Neuron (in vitro differentiated cells): ENCODE data around the gene RNF169.

Experiments
- H2AFZ ChIP-seq: one replicate; pipeline ENCODE4 v1.6.1; 2013; ENCODE audit warnings: low read depth, mild to moderate bottlenecking, inconsistent platforms, low read length, moderate library complexity
- H3K27me3 ChIP-seq: one replicate; pipeline ENCODE4 v1.6.1; 2013; ENCODE audit warnings: low read length; ENCODE audit not compliant: insufficient read depth
- H3K36me3 ChIP-seq: one replicate; pipeline ENCODE4 v1.6.1; 2013; ENCODE audit warnings: low read length; ENCODE audit not compliant: insufficient read depth
- H3K4me1 ChIP-seq: one replicate; pipeline ENCODE4 v1.6.1; 2013; ENCODE audit warnings: low read length; ENCODE audit not compliant: insufficient read depth
- H3K4me3 ChIP-seq: 2 replicates; pipeline ENCODE4 v1.5.1; 2013; ENCODE audit warnings: mild to moderate bottlenecking, low read length, moderate library complexity
- H3K9me3 ChIP-seq: one replicate; pipeline ENCODE4 v1.6.1; 2013; ENCODE audit warnings: low read length

RNF169 gene

DNA sequence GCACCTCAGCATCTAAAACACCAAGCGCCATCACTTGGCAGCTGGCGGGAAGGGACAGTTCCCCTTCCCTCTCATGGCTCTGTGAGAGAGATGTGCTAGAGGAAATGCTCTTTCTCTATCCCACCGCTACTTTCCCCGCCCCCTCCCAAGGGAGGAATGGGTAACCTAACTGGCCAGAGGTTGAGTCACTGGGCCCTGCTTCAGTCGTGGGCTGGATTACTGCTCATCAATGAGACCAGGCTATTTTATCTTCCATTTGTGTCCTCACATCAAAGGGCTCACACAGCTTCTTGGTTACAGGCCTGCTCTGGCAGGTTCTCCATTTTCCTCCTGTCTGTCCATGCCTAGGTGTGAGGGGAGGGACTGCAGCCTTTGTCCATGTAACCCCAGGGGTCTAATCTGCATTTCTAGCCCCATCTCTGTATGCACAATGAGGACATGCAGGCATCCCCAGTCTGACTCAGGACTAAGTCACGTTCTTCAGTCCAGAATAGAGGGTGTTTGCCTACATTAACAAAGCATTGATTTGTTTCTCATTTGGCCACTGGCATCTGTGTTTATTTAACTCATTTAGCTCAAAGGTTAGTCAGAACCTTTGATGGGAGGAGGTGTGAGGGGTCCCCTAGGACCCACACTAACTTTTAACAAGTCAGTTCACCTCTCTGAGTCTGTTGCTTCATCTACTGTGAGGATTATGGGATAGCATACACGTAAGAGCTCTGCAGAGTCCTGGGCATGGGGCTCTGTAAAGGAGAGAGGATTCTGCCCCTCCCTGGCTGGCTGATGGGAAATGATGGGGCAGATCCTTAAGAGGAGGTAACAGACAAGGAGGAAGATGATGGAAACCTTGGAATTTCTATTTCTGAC lies 101.1 kb downstream of the RNF169 start:
- no peaks in the 10 kb centered on the region for H3K27me3 ChIP-seq
- H3K36me3 ChIP-seq: peaks cover 23% of the 10 kb centered on the region
- peaks cover 2% of the 10 kb centered on the region for H3K9me3 ChIP-seq

GRCh38 chr11:74853223-74853622 lies 104.6 kb downstream of the RNF169 start:
- Histone ChIP-seq H3K36me3 (peaks cover 20% of the 10 kb centered on the region), H3K9me3 (peaks cover 2% of the 10 kb centered on the region), H2AFZ (no peak overlapping the region), H3K4me1 (peaks cover 6% of the 10 kb centered on the region), H3K27me3 (no peaks in the 10 kb centered on the region), H3K4me3 (no peak overlapping the region)

More for the DNA sequence above, 101.1 kb downstream of the RNF169 start:
- no peak overlapping the region for H3K4me3 ChIP-seq
- no peak overlapping the region for H2AFZ ChIP-seq
- peaks cover 6% of the 10 kb centered on the region for H3K4me1 ChIP-seq

DNA sequence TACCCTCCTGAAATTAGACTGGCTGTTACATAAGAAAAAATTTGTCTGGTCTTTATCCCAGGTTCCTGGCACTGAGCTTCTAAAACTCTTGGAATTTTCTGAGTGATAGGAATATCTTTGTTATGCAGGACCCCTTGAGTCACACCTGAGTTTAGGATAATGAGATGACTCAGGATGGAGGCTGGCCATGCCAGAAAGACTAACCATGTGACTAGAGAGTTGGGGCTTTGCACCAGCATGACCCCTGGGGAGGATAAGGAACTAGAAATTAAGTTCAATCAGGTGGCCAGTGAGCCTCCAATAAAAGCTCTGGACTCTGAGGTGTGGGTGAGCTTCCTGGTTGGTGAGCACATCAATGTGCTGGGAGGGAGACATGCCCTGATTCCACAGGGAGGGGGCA lies 112.1 kb downstream of the RNF169 start:
- H3K36me3 ChIP-seq: peaks cover 49% of the 10 kb centered on the region
- no peaks in the 10 kb centered on the region for H3K27me3 ChIP-seq
- peaks cover 39% of the 10 kb centered on the region for H3K9me3 ChIP-seq
- no peak overlapping the region for H2AFZ ChIP-seq
- H3K4me1 ChIP-seq: no peaks in the 10 kb centered on the region
- H3K4me3 ChIP-seq: no peak overlapping the region

DNA sequence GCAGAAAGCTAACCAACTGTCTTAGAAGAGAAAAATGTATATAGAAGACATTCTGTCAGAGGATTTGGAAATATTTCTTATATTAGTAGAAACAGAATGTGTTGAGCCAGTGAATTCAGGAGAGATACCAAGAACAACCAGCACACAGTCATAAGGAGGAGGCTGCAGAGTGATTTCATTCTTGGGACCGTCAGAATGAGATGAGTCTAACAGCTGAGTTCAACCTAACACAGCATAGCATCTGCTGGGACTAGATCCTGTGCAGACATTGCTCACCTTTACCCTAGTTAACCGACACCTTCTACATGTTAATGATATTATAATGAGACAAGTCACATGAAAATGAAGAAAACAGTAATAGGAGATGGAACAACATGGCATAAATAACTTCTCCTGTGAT lies 114.8 kb downstream of the RNF169 start:
- Histone ChIP-seq H3K9me3 (peaks cover 49% of the 10 kb centered on the region), H2AFZ (no peak overlapping the region), H3K27me3 (no peaks in the 10 kb centered on the region), H3K4me1 (no peaks in the 10 kb centered on the region), H3K4me3 (no peak overlapping the region), H3K36me3 (peaks cover 41% of the 10 kb centered on the region)

DNA sequence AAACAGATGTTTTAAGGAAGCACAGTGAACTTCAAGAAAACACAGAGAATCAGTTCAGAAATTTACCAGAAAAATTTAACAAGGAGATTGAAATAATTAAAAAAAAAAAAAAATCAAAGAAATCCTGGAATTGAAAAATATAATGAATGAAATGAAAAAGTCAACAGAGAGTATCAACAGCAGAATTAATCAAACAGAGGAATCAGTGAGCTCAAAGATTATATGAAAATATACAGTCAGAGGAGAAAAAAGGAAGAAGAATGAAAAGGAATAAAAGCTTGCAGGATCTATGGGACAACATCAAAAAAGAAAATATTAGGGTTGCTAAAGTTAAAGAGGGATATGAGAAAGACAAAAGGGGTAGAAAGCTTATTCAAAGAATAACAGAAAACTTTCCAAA lies 117.9 kb downstream of the RNF169 start:
- Histone ChIP-seq H3K9me3 (peaks cover 59% of the 10 kb centered on the region), H2AFZ (no peak overlapping the region), H3K4me3 (no peak overlapping the region), H3K36me3 (peaks cover 31% of the 10 kb centered on the region), H3K27me3 (no peaks in the 10 kb centered on the region), H3K4me1 (no peaks in the 10 kb centered on the region)

DNA sequence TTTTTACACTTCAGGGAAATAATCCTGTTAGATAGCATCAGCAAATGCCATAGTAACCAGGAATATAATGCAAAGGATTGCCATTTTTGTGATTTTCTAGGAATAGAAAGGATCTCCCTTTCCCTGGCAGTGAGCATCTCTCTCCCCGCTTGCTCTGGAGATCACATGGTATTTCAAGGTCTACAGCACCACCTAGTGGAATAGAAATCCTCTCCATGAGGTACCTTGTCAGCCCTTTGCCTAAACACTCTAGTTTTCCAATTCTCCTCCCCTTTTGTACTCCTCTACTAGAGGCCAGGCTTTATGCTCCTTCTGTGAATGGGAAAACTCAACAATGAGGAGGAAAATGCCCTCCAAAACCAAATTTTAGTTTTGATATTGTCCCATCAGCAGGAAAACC lies 121.8 kb downstream of the RNF169 start:
- H3K4me3 ChIP-seq: no peak overlapping the region
- H2AFZ ChIP-seq: no peak overlapping the region
- H3K36me3 ChIP-seq: peaks cover 26% of the 10 kb centered on the region
- H3K9me3 ChIP-seq: peaks cover 60% of the 10 kb centered on the region
- no peaks in the 10 kb centered on the region for H3K4me1 ChIP-seq
- no peaks in the 10 kb centered on the region for H3K27me3 ChIP-seq

DNA sequence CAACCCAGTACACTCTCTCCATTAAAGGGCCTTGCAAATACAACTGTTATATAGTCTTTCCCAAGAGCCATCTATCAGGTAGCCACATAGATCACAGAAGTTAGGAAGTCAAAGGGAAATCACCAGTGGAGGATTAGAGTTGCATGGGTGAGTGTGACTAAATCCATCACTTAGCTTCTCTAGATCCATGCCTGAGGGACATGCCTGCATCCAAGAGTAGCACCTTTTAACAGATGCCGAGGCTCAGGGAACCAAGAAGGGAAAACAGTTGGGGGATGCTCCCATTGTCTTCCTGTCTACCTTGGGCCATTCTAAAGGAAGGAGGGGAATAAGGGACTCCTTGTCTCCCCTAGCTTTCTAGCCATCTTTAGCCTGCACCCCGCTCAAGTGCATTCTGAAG lies 122.4 kb downstream of the RNF169 start:
- Histone ChIP-seq H3K4me1 (no peaks in the 10 kb centered on the region), H3K27me3 (no peaks in the 10 kb centered on the region), H2AFZ (no peak overlapping the region), H3K36me3 (peaks cover 30% of the 10 kb centered on the region), H3K4me3 (no peak overlapping the region), H3K9me3 (peaks cover 61% of the 10 kb centered on the region)

GRCh38 chr11:74877132-74877531 lies 128.5 kb downstream of the RNF169 start:
- Histone ChIP-seq H3K36me3 (peaks cover 22% of the 10 kb centered on the region), H3K4me1 (no peaks in the 10 kb centered on the region), H2AFZ (no peak overlapping the region), H3K9me3 (peaks cover 31% of the 10 kb centered on the region), H3K4me3 (no peak overlapping the region), H3K27me3 (no peaks in the 10 kb centered on the region)
